HepG2 (cell line): Measurements from ENCODE around the gene BCL2L13. TPM values are rescaled to one million over a fixed set of nuclear protein-coding genes. Genes with fewer than 3 reads are reported as not detected.

Source experiments
- ATAC-seq: fragments of 200-7000 bp; cut with Tn5 transposase; 3 replicates; pipeline ENCODE4 v1.9.1; 2020; ENCODE audit warnings: mild to moderate bottlenecking, moderate library complexity
- BruUV-seq: library from RNA; stranded (reverse); fragments of 400-500 nt; replicated peaks from 2 replicates; lab custom pipeline; 2021; lab: Mats Ljungman, UMichigan
- CTCF ChIA-PET: fragments of 300-600 bp; formaldehyde crosslinking; extraction: SDS; loops from one replicate; lab custom pipeline; 2021; ENCODE audit warnings: low total read pairs, inconsistent platforms, low intra/inter-chr PET ratio; lab: Yijun Ruan, JAX
- POLR2A ChIA-PET: fragments of 350-600 bp; sonication (Branson Sonifier 250); formaldehyde crosslinking; loops from one replicate; lab custom pipeline; 2020; ENCODE audit warnings: antibody characterized with exemption, inconsistent platforms; lab: Yijun Ruan, JAX
- DNase-seq: peaks from one replicate; pipeline ENCODE4 v3.0.0-alpha.2; 2015; ENCODE audit warnings: low spot score
- FAIRE-seq: peaks from 3 replicates; lab custom pipeline; 2011; peaks lifted over from hg19 to GRCh38; lab: Jason Lieb, UNC
- H2AFZ ChIP-seq: one replicate; pipeline ENCODE4 v1.6.1; 2011; ENCODE audit warnings: low read length, inconsistent platforms
- H3K27ac ChIP-seq: fragments of 300-600 bp; 3 replicates; pipeline ENCODE4 v1.8.0; 2011; ENCODE audit warnings: mixed run types, mild to moderate bottlenecking, mixed read lengths, low read length, inconsistent platforms; ENCODE audit not compliant: insufficient read depth; ENCODE audit errors: extremely low read length
- H3K27me3 ChIP-seq, 2 experiments: fragments of 200-600 bp in 1 of 2; 2 replicates in 1 of 2; 3 replicates in 1 of 2; pipeline versions ENCODE4 v1.6.0 to v1.8.0; 2011; ENCODE audit warnings: low read length in 2 of 2, mild to moderate bottlenecking in 2 of 2, moderate library complexity in 2 of 2, inconsistent platforms in 1 of 2; ENCODE audit not compliant: insufficient read depth in 2 of 2, control insufficient read depth in 1 of 2
- H3K36me3 ChIP-seq, 2 experiments: fragments of 200-600 bp in 1 of 2; replicated peaks in 1 of 2; 2 replicates in 1 of 2; 3 replicates in 1 of 2; pipeline versions ENCODE4 v1.5.1 to v1.8.0; 2011; ENCODE audit warnings: low read length in 2 of 2, inconsistent platforms in 1 of 2; ENCODE audit not compliant: insufficient read depth in 2 of 2, control insufficient read depth in 1 of 2
- H3K4me1 ChIP-seq: 2 replicates; pipeline ENCODE4 v1.5.1; 2012; ENCODE audit warnings: low read length, inconsistent platforms; ENCODE audit not compliant: insufficient read depth
- H3K4me2 ChIP-seq: 2 replicates; pipeline ENCODE4 v1.6.0; 2011; ENCODE audit warnings: low read depth, low read length, inconsistent platforms
- H3K4me3 ChIP-seq, 3 experiments: fragments of 200-600 bp in 1 of 3; sonication (generic), shearing (Covaris generic) in 1 of 3; replicated peaks in 1 of 3; 2 replicates each; pipeline ENCODE4 v1.5.1; 2011 to 2016; ENCODE audit warnings: low read length in 3 of 3, inconsistent platforms in 2 of 3, low read depth in 2 of 3, mild to moderate bottlenecking in 2 of 3, control low read depth in 1 of 3, mixed read lengths in 1 of 3; ENCODE audit not compliant: insufficient read depth in 1 of 3
- H3K79me2 ChIP-seq: one replicate; pipeline ENCODE4 v1.6.1; 2011; ENCODE audit warnings: low read length, inconsistent platforms; ENCODE audit not compliant: insufficient read depth
- H3K9ac ChIP-seq: 2 replicates; pipeline ENCODE4 v1.6.0; 2011; ENCODE audit warnings: mild to moderate bottlenecking, low read depth, low read length, inconsistent platforms; ENCODE audit not compliant: insufficient read depth
- H3K9me3 ChIP-seq: 2 replicates; pipeline ENCODE4 v1.5.1; 2012; ENCODE audit warnings: mild to moderate bottlenecking, low read length
- H4K20me1 ChIP-seq: 2 replicates; pipeline ENCODE4 v1.6.0; 2011; ENCODE audit warnings: inconsistent platforms, mild to moderate bottlenecking, low read length, moderate library complexity; ENCODE audit not compliant: insufficient read depth
- DNMT3B ChIP-seq: conservative IDR thresholded peaks from 2 replicates; pipeline ENCODE4 v1.6.1; 2016; ENCODE audit warnings: missing biosample characterization, control low read depth
- DZIP1 ChIP-seq: sonication (generic); formaldehyde crosslinking; IDR thresholded peaks from 2 replicates; pipeline ENCODE4 v1.5.0; 2020; ENCODE audit warnings: mild to moderate bottlenecking, missing genetic modification reagents
- MED13 ChIP-seq: sonication (generic); formaldehyde crosslinking; IDR thresholded peaks from 2 replicates; pipeline ENCODE4 v1.5.0; 2020; ENCODE audit warnings: missing genetic modification reagents
- PRDM4 ChIP-seq: sonication (generic); formaldehyde crosslinking; IDR thresholded peaks from 2 replicates; pipeline ENCODE4 v1.9.0; 2021; ENCODE audit warnings: missing genetic modification reagents, borderline replicate concordance
- ZFP41 ChIP-seq: sonication (generic); formaldehyde crosslinking; IDR thresholded peaks from 2 replicates; pipeline ENCODE4 v1.4.0; 2020; ENCODE audit warnings: mild to moderate bottlenecking, missing genetic modification reagents, borderline replicate concordance
- ZNF143 ChIP-seq: sonication (generic); formaldehyde crosslinking; IDR thresholded peaks from 2 replicates; pipeline ENCODE4 v1.4.0; 2020; ENCODE audit warnings: missing genetic modification reagents
- ZNF460 ChIP-seq: sonication (generic); formaldehyde crosslinking; IDR thresholded peaks from 2 replicates; pipeline ENCODE4 v1.5.1; 2020; ENCODE audit warnings: missing genetic modification reagents, mild to moderate bottlenecking, borderline replicate concordance
- ZNF737 ChIP-seq: sonication (generic); formaldehyde crosslinking; IDR thresholded peaks from 2 replicates; pipeline ENCODE4 v1.5.0; 2020; ENCODE audit warnings: missing genetic modification reagents, mild to moderate bottlenecking, borderline replicate concordance
- ZNF891 ChIP-seq: sonication (generic); formaldehyde crosslinking; IDR thresholded peaks from 2 replicates; pipeline ENCODE4 v1.5.0; 2020; ENCODE audit warnings: mild to moderate bottlenecking, missing genetic modification reagents
- WGBS: methylation state at CpG from one replicate; pipeline ENCODE4 v1.1.6; 2017; ENCODE audit warnings: low lambda C conversion rate; 5-methylcytosine and 5-hydroxymethylcytosine counted together
- in situ Hi-C: cut with HindIII; loops from 2 replicates; pipeline ENCODE4 v1.10.0; 2017; ENCODE audit warnings: low pct_unique_long_range_greater_than_20kb; ENCODE audit not compliant: extremely low pct_ligation_motif_present
- intact Hi-C: fragments of 100-400 bp; cut with micrococcal nuclease; formaldehyde crosslinking; loops from one replicate; pipeline ENCODE4 v1.10.0; 2022; ENCODE audit not compliant: unreplicated experiment
- polyA plus RNA-seq, 8 experiments: library from polyadenylated mRNA; depleted of rRNA in 3 of 8; stranded (reverse) in 7 of 8; unstranded in 1 of 8; fragments of >200 nt; fragmentation: Illumina TruSeq in 4 of 8; extraction: Trizol in 4 of 8; gene quantifications; 2 replicates each; pipeline versions ENCODE4 v1.2.1 to v1.2.3, GENCODE V29; 2011 to 2016; ENCODE audit warnings: low read depth in 4 of 8, missing spikeins in 1 of 8, mixed read lengths in 1 of 8; ENCODE audit not compliant: insufficient read depth in 1 of 8
- total RNA-seq, 5 experiments: library from RNA; depleted of rRNA; stranded (reverse); fragments of >200 nt; fragmentation: Illumina TruSeq; extraction: Trizol; gene quantifications; 2 replicates each; pipeline ENCODE4 v1.2.3, GENCODE V29; 2016; ENCODE audit warnings: low read depth in 1 of 5

Gene BCL2L13
- total and polyA plus RNA-seq, 2 of the 13 experiments (the other 11 are each of a cell fraction or from before 2014, with no cell fraction given) = 13.5 to 14.6 TPM

- BruUV-seq = TSS peak; percentile 92
- H3K36me3 ChIP-seq = peaks cover 0 to 19% of the 10 kb centered on the region in 2 experiments; a peak in 1 of 5 replicates
- H3K79me2 ChIP-seq = peaks cover 29% of the 10 kb centered on the region
- ChIA-PET POLR2A (interaction anchor here (1.7 kb wide), 1 partner anchor 12 kb away, joined by 7 read pairs; no protein-coding TSS in a partner anchor), CTCF (no interaction called here)
- peak overlapping the region; percentile 97 for H3K9ac ChIP-seq
- no peaks in the 10 kb centered on the region for H3K9me3 ChIP-seq
- H3K4me2 ChIP-seq = peak overlapping the region; percentile 76
- no peaks in the 10 kb centered on the region; the same call in 1 of the 2 replicates for H4K20me1 ChIP-seq
- WGBS = under 1% methylated on average over 22 of the region's 24 CpGs
- H3K27ac ChIP-seq = peak overlapping the region; percentile 83
- FAIRE-seq (no peak), ATAC-seq (peak; percentile 28), DNase-seq (no peak)
- H3K4me1 ChIP-seq = peaks cover 24% of the 10 kb centered on the region
- in situ Hi-C loops (no loop called here), intact Hi-C loops (no loop called here)
- H2AFZ ChIP-seq = no peak overlapping the region
- TF ChIP-seq DNMT3B (CRISPR knock-in tag) (0 out of 2 replicates have a peak, but pooled peaks have one; percentile 32), ZNF460 (peak; percentile 78; the same call in 1 of the 2 replicates), MED13 (CRISPR knock-in tag) (no peak), PRDM4 (no peak), ZNF737 (CRISPR knock-in tag) (0 out of 2 replicates have a peak, but pooled peaks have one; percentile 91), DZIP1 (CRISPR knock-in tag) (0 out of 2 replicates have a peak, but pooled peaks have one; percentile 20), ZNF143 (CRISPR knock-in tag) (0 out of 2 replicates have a peak, but pooled peaks have one; percentile 2), ZNF891 (CRISPR knock-in tag) (peak; percentile 53; the same call in 1 of the 2 replicates), ZFP41 (CRISPR knock-in tag) (peak; percentile 37; the same call in 1 of the 2 replicates)
- peak overlapping the region; percentile 96 to 100 (median 98) for H3K4me3 ChIP-seq
- H3K27me3 ChIP-seq = no peaks in the 10 kb centered on the region; a peak in 1 of 5 replicates
Measured at GRCh38 chr22:17627961-17628405, 10.6 kb upstream of the BCL2L13 start.
